Measurements from ENCODE around the gene CDC7. TPM values are rescaled to one million over a fixed set of nuclear protein-coding genes. Genes with fewer than 3 reads are reported as not detected.

CDC7 gene
- total and polyA plus RNA-seq, 2 of the 13 experiments (the other 11 are each of a cell fraction or from before 2014, with no cell fraction given): 2.5 to 12.6 TPM

DNA sequence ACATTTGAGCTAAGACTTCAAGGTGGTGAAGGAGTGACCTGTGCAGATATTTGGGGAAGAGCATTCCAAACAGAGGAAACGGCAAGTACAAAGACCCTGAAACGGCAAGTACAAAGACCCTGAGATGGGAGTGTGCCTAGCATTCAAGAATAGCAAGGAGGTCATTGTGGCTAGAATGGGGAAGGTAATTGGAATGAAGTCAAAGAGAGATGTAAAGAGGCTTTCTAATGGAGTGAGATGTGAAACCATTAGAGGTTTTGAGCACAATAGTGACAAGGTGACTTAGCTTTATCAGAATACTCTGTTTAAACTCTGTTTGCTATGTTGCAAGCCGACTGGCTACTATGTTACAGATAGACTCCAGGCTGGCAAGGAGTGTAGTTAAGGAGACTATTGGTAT is 4.4 kb downstream of the CDC7 start (continued):
- TF ChIP-seq, protein P1, sequence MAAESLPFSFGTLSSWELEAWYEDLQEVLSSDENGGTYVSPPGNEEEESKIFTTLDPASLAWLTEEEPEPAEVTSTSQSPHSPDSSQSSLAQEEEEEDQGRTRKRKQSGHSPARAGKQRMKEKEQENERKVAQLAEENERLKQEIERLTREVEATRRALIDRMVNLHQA (CRISPR knock-in tag; IDR thresholded peaks at IDR 0.05): no peak
- no peak for TF ChIP-seq TCF7 (IDR thresholded peaks at IDR 0.05; ENCODE audit: low read depth)
- TF ChIP-seq MIER2 (CRISPR knock-in tag; IDR thresholded peaks at IDR 0.05): no peak
- TF ChIP-seq, protein P2, sequence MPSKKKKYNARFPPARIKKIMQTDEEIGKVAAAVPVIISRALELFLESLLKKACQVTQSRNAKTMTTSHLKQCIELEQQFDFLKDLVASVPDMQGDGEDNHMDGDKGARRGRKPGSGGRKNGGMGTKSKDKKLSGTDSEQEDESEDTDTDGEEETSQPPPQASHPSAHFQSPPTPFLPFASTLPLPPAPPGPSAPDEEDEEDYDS (CRISPR knock-in tag; IDR thresholded peaks at IDR 0.05): no peak
- no peak for TF ChIP-seq NR2F2 (IDR thresholded peaks at IDR 0.05; ENCODE audit: borderline replicate concordance, low read depth)

DNA sequence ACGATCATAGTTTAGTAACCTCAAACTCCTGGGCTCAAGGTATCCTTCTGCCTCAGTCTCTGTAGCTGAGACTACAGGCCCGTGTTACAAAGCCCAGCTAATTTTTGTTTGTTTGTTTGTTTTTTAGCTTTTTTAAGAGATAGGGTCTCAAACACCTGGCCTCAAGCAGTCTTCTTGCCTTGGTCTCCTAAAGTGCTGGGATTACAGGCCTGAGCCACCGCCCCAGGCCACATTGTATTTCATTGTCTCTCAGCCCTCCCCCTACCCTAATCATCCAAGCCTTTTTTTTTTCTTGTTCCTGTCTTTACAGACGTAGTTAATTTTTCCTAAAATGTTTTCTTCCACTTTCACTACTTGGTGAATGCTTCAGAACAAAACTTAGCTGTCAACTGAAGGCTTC is 5.4 kb downstream of the CDC7 start:
- CTCF ChIA-PET (ENCODE audit: low intra/inter-chr PET ratio, low total read pairs): no interaction called here
- no peak overlapping the region for H3K9ac ChIP-seq (ENCODE audit: insufficient read depth, low read depth, low read length)
- WGBS (ENCODE audit: low lambda C conversion rate): 47% methylated on average over 4 of the region's 4 CpGs
- no peaks in the 10 kb centered on the region for H3K9me3 ChIP-seq (ENCODE audit: low read length)
- no peak overlapping the region for H3K4me3 ChIP-seq (replicated peaks in 1 of 3; ENCODE audit: insufficient read depth in 1 of 3, low read depth in 2 of 3, low read length in 3 of 3)
- no peaks in the 10 kb centered on the region for H3K27me3 ChIP-seq (ENCODE audit: control insufficient read depth in 1 of 2, insufficient read depth in 2 of 2, low read length in 2 of 2)
- no peak for TF ChIP-seq SMC3 (IDR thresholded peaks at IDR 0.05; ENCODE audit: low read length)
- no peak for TF ChIP-seq SMAD9 (CRISPR knock-in tag; IDR thresholded peaks at IDR 0.05)
- no peak for TF ChIP-seq GLI4 (CRISPR knock-in tag; IDR thresholded peaks at IDR 0.05; ENCODE audit: borderline replicate concordance)
- no peak for TF ChIP-seq KDM5A (IDR thresholded peaks at IDR 0.05; ENCODE audit: borderline replicate concordance, low read length)
- TF ChIP-seq ZSCAN22 (CRISPR knock-in tag; IDR thresholded peaks at IDR 0.05): no peak
- TF ChIP-seq CC2D1A (CRISPR knock-in tag; IDR thresholded peaks at IDR 0.05): no peak
- TF ChIP-seq MBNL3 (CRISPR knock-in tag; conservative IDR thresholded peaks at IDR 0.05): no peak
- no peak for TF ChIP-seq KDM1A (CRISPR knock-in tag; IDR thresholded peaks at IDR 0.05)
- TF ChIP-seq, protein P3, sequence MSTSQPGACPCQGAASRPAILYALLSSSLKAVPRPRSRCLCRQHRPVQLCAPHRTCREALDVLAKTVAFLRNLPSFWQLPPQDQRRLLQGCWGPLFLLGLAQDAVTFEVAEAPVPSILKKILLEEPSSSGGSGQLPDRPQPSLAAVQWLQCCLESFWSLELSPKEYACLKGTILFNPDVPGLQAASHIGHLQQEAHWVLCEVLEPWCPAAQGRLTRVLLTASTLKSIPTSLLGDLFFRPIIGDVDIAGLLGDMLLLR (CRISPR knock-in tag; IDR thresholded peaks at IDR 0.05): no peak
- no peak for TF ChIP-seq NFYB (CRISPR knock-in tag; IDR thresholded peaks at IDR 0.05)
- TF ChIP-seq, protein P4, sequence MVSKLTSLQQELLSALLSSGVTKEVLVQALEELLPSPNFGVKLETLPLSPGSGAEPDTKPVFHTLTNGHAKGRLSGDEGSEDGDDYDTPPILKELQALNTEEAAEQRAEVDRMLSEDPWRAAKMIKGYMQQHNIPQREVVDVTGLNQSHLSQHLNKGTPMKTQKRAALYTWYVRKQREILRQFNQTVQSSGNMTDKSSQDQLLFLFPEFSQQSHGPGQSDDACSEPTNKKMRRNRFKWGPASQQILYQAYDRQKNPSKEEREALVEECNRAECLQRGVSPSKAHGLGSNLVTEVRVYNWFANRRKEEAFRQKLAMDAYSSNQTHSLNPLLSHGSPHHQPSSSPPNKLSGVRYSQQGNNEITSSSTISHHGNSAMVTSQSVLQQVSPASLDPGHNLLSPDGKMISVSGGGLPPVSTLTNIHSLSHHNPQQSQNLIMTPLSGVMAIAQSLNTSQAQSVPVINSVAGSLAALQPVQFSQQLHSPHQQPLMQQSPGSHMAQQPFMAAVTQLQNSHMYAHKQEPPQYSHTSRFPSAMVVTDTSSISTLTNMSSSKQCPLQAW (CRISPR knock-in tag; IDR thresholded peaks at IDR 0.05): no peak
- no peak for TF ChIP-seq FOXA3 (CRISPR knock-in tag; IDR thresholded peaks at IDR 0.05)
- TF ChIP-seq FOXA1 (IDR thresholded peaks at IDR 0.05): no peak
- TF ChIP-seq FOXA1 (CRISPR knock-in tag; IDR thresholded peaks at IDR 0.05): no peak
- TF ChIP-seq, protein P5, sequence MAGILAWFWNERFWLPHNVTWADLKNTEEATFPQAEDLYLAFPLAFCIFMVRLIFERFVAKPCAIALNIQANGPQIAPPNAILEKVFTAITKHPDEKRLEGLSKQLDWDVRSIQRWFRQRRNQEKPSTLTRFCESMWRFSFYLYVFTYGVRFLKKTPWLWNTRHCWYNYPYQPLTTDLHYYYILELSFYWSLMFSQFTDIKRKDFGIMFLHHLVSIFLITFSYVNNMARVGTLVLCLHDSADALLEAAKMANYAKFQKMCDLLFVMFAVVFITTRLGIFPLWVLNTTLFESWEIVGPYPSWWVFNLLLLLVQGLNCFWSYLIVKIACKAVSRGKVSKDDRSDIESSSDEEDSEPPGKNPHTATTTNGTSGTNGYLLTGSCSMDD (CRISPR knock-in tag; IDR thresholded peaks at IDR 0.05): no peak
- no peak for TF ChIP-seq MEIS2 (CRISPR knock-in tag; IDR thresholded peaks at IDR 0.05)
- no peak for TF ChIP-seq CREM (IDR thresholded peaks at IDR 0.05)
- TF ChIP-seq CREM (CRISPR knock-in tag; IDR thresholded peaks at IDR 0.05): no peak
- H3K4me1 ChIP-seq (ENCODE audit: insufficient read depth, low read length): peaks cover 23% of the 10 kb centered on the region
- DNase-seq (ENCODE audit: low spot score): peak; percentile 56
- no peaks in the 10 kb centered on the region for H4K20me1 ChIP-seq (ENCODE audit: insufficient read depth, low read length)
- POLR2A ChIA-PET: no interaction called here
- ATAC-seq: peak; percentile 3; the same call in 2 of the 3 replicates
- in situ Hi-C loops (cut with HindIII; ENCODE audit: extremely low pct_ligation_motif_present, low pct_unique_long_range_greater_than_20kb): no loop called here
- no peak overlapping the region for H3K4me2 ChIP-seq (ENCODE audit: low read depth, low read length)
- no peak overlapping the region for H2AFZ ChIP-seq (ENCODE audit: low read length)
- intact Hi-C loops (cut with micrococcal nuclease; ENCODE audit: unreplicated experiment): no loop called here
- no peaks in the 10 kb centered on the region for H3K36me3 ChIP-seq (replicated peaks in 1 of 2; ENCODE audit: control insufficient read depth in 1 of 2, insufficient read depth in 2 of 2, low read length in 2 of 2)
- H3K27ac ChIP-seq (ENCODE audit: extremely low read length, insufficient read depth, low read length): no peak overlapping the region
- BruUV-seq (replicated peaks): no TSS peak
- no peak for FAIRE-seq
- H3K79me2 ChIP-seq (ENCODE audit: insufficient read depth, low read length): peaks cover 17% of the 10 kb centered on the region

Data from HepG2 (cell line).